GM10847 (cell line): ENCODE measurements around the gene ACO2.

ENCODE experiments used
- POLR2A ChIP-seq: IDR thresholded peaks from 2 replicates; pipeline ENCODE4 v1.6.1; 2011; ENCODE audit not compliant: insufficient read length; ENCODE audit errors: extremely low read depth

The ACO2 gene

GRCh38 chr22:41446639-41447434 is 22.1 kb upstream of the ACO2 start, which contains the start of gene TOB2:
TSS of gene TOB2 (minus strand) at chr22:41446801. CDS start at chr22:41437345, 9,456 bp downstream.
- TF ChIP-seq POLR2A = peak; percentile 99

GRCh38 chr22:41447435-41448188 is 21.3 kb upstream of the ACO2 start:
- TF ChIP-seq POLR2A = no peak

GRCh38 chr22:41448189-41448808 is 20.6 kb upstream of the ACO2 start:
- TF ChIP-seq POLR2A = peak; percentile 40

GRCh38 chr22:41458161-41458728 is 10.7 kb upstream of the ACO2 start:
- TF ChIP-seq POLR2A = no peak

- no peak for TF ChIP-seq POLR2A
Measured at GRCh38 chr22:41459431-41459830, 9.5 kb upstream of the ACO2 start.

- TF ChIP-seq POLR2A = no peak
Measured at GRCh38 chr22:41461901-41462300, 7.0 kb upstream of the ACO2 start.

GRCh38 chr22:41469218-41469851 is 418 bp downstream of the ACO2 start:
- no peak for TF ChIP-seq POLR2A

GRCh38 chr22:41470886-41471285 is 2.0 kb downstream of the ACO2 start:
- no peak for TF ChIP-seq POLR2A

GRCh38 chr22:41471568-41471967 is 2.7 kb downstream of the ACO2 start:
- TF ChIP-seq POLR2A = no peak

GRCh38 chr22:41474872-41475451 is 6.0 kb downstream of the ACO2 start:
- TF ChIP-seq POLR2A = no peak

- no peak for TF ChIP-seq POLR2A
Measured at GRCh38 chr22:41478473-41478872, 9.6 kb downstream of the ACO2 start.

- TF ChIP-seq POLR2A = no peak
Measured at GRCh38 chr22:41478891-41479521, 10.1 kb downstream of the ACO2 start.

GRCh38 chr22:41479671-41480396 is 10.9 kb downstream of the ACO2 start:
- TF ChIP-seq POLR2A = no peak

GRCh38 chr22:41480397-41480735 is 11.4 kb downstream of the ACO2 start:
- no peak for TF ChIP-seq POLR2A
